NCI-H128 (cell line): ENCODE results near the gene RANGRF.
A peak's percentile ranks its signal among the peaks of the same experiment; 100 is the strongest.
"Not testable (repeated sequence)": the region's sequence is repeated elsewhere in the genome, so short reads cannot be mapped to it uniquely, and the experiment has no call there.

Source experiments
- DNase-seq: peaks from one replicate; lab custom pipeline; 2025; ENCODE audit not compliant: unreplicated experiment; lab: John Stamatoyannopoulos, UW

RANGRF gene, protein sequence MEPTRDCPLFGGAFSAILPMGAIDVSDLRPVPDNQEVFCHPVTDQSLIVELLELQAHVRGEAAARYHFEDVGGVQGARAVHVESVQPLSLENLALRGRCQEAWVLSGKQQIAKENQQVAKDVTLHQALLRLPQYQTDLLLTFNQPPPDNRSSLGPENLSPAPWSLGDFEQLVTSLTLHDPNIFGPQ

DNA sequence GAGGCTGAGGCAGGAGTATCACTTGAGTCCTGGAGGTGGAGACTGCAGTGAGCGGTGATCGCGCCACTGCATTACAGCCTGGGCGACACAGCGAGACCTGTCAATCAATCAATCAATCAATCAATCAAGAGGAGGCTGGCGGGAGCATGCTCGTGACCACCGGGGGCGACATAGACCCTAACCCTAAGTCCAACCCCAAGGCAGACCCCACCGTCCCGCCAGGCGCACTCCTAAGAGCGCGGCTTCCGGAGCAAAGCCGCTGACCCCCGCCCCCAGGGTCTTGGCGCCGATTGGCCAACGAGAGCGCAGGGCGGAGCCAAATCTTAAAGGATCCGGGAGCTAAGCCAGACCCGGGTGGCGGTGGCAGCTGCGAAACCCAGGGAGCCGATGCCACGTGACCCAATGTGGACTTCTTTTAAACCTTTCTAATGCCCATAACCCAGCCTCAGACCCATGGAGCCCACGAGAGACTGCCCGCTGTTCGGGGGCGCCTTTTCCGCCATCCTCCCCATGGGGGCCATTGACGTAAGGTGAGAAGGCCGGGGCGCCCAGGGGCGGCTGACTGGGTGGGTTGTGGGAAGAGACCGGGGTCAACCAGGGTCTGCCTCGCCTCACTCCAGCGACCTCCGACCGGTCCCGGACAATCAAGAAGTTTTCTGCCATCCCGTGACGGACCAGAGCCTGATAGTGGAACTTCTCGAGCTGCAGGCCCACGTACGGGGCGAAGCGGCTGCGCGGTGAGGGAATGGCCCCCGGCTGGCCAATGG lies at the start of gene RANGRF:
TSS of gene RANGRF (plus strand) at position 335 of the 767 bp plus-strand sequence. CDS start at position 454, 119 bp downstream.
- peak; percentile 45 for DNase-seq

- DNase-seq: no peak
These were observed 44.6 kb upstream of the RANGRF start for GRCh38 chr17:8243827-8244226.

DNA sequence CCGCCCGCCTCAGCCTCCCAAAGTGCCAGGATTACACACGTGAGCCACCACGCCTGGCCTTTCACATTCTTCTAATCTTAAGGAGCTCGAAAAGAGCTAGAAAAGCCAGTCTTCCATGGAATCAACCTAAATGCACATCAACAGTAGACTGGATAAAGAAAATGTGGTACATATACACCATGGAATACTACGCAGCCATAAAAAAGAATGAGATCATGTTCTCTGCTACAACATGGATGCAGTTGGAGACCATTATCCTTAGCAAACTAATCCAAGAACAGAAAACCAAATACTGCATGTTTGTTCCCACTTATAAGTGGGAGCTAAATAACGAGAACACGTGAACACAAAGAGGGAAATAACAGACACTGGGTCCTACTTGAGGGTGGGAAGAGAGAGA lies 43.7 kb upstream of the RANGRF start:
- no peak for DNase-seq

GRCh38 chr17:8248751-8249607 lies 39.5 kb upstream of the RANGRF start, which contains the start of gene PFAS:
PFAS (plus strand) TSS chr17:8249289; CDS start chr17:8253938, 4,649 bp downstream.
- peak; percentile 38 for DNase-seq

- no peak for DNase-seq
These were observed 38.6 kb upstream of the RANGRF start for GRCh38 chr17:8249621-8250500.

GRCh38 chr17:8251411-8251810 lies 37.1 kb upstream of the RANGRF start:
- not testable (repeated sequence) for DNase-seq

GRCh38 chr17:8253801-8254200 lies 34.7 kb upstream of the RANGRF start:
- no peak for DNase-seq

GRCh38 chr17:8254881-8255280 lies 33.6 kb upstream of the RANGRF start:
- no peak for DNase-seq

DNA sequence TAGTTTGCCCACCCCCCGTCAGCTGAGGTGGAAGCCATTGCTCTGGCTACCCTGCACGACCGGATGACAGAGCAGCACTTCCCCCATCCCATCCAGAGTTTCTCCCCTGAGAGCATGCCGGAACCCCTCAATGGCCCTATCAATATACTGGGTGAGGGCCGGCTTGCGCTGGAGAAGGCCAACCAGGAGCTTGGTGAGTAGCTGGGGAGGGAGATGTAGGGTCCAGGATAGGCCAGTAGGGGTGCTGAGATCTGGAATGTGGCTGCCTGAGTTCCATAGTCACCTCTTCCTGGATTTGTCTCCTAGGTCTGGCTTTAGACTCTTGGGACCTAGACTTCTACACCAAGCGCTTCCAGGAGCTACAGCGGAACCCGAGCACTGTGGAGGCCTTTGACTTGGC lies 33.0 kb upstream of the RANGRF start:
- no peak for DNase-seq

DNA sequence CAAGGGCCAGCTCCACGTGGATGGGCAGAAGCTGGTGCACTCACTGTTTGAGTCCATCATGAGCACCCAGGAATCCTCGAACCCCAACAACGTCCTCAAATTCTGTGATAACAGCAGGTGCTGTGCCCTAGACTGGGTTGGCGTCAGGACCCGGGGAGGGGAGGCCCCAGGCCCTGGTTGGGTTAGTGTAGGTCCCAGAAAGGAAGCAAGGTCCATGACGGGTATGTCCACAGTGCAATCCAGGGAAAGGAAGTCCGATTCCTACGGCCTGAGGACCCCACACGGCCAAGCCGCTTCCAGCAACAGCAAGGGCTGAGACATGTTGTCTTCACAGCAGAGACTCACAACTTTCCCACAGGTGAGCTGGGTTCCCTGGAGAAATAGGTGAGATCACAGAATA lies 32.2 kb upstream of the RANGRF start:
- no peak for DNase-seq

GRCh38 chr17:8256691-8257090 lies 31.8 kb upstream of the RANGRF start:
- no peak for DNase-seq

- DNase-seq: no peak
These were observed 30.7 kb upstream of the RANGRF start for GRCh38 chr17:8257801-8258200.

GRCh38 chr17:8264320-8264719 lies 24.1 kb upstream of the RANGRF start:
- DNase-seq: no peak

GRCh38 chr17:8264836-8265542 lies 23.5 kb upstream of the RANGRF start:
- DNase-seq: no peak

DNA sequence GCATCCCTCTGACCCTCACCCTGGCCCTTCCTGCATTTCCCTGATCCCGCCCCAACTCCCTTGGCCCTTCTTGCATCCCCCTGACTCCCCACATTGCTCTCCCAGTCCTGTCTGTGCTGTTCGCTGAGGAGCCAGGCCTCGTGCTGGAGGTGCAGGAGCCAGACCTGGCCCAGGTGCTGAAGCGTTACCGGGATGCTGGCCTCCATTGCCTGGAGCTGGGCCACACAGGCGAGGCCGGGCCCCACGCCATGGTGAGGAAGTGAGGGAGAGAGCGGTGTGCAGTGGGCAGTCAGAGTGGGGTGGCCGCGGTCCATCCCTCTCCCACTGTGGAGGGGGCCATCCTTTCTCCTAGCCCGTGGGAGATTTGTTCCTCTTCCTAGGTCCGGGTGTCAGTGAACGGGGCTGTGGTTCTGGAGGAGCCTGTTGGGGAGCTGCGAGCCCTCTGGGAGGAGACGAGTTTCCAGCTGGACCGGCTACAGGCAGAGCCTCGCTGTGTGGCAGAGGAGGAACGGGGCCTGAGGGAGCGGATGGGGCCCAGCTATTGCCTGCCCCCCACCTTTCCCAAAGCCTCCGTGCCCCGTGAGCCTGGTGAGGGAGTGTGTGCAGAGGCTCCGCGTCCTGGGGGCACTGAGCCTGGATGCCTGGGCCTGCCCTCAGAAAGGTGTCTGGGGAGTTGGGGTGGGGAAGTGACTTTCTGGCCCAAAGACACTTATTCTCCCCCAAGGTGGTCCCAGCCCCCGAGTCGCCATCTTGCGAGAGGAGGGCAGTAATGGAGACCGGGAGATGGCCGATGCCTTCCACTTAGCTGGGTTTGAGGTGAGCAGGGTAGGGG lies 21.6 kb upstream of the RANGRF start:
- DNase-seq: no peak

- DNase-seq: no peak
These were observed 20.9 kb upstream of the RANGRF start for GRCh38 chr17:8267480-8268147.

DNA sequence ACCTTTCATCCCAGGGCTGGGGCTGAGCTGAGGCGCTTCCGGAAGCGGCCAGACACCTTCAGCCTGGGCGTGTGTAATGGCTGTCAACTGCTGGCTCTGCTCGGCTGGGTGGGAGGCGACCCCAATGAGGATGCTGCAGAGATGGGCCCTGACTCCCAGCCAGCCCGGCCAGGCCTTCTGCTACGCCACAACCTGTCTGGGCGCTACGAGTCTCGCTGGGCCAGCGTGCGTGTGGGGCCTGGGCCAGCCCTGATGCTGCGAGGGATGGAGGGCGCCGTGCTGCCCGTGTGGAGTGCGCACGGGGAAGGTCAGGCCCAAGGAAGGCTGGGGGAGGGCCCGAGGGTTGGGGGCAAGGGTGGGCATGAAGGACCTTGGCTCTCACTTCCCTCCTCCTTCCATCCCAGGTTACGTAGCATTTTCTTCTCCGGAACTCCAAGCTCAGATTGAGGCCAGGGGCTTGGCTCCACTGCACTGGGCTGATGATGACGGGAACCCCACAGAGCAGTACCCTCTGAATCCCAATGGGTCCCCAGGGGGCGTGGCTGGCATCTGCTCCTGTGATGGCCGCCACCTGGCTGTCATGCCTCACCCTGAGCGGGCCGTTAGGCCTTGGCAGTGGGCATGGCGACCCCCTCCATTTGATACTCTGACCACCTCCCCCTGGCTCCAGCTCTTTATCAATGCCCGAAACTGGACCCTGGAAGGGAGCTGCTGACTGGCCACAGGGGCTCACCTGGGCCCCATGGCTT lies 19.7 kb upstream of the RANGRF start:
- no peak for DNase-seq

DNA sequence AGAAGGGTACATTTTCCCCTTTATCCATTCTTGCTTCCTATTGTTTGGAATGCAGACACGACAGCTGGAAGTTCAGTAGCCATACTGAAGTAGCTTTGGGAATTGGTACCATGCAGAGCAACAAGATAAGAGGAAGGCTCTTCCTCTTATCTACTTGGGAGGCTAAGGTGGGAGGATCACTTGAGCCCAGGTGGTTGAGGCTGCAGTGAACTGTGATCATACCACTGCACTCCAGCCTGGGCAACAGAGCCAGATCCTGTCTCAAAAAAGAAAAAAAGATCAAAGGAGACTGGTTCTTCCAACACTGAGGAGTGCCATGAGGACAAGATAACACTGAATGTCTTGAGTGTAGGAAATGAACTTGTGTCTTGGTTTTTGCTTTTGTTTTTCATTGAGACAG lies 16.0 kb upstream of the RANGRF start:
- no peak for DNase-seq
